Neural cell (in vitro differentiated cells): ENCODE measurements around the gene TRIM15. TPM values are rescaled to one million over a fixed set of nuclear protein-coding genes. Genes with fewer than 3 reads are reported as not detected.

ENCODE experiments used
- H2AFZ ChIP-seq: fragments of 200-600, 300-800 bp; sonication (generic), shearing (Covaris generic); 2 replicates; pipeline ENCODE4 v1.6.0; 2014; ENCODE audit warnings: low read depth, mild to moderate bottlenecking, antibody characterized with exemption, low read length, moderate library complexity
- H3F3A ChIP-seq: fragments of 200-600 bp; shearing (Covaris generic); 2 replicates; pipeline ENCODE4 v1.6.1; 2016; ENCODE audit warnings: mild to moderate bottlenecking, moderate library complexity, mixed read lengths, antibody characterized with exemption, low read length; ENCODE audit not compliant: insufficient read depth, poor library complexity, severe bottlenecking
- H3K27ac ChIP-seq: fragments of 200-600, 300-800 bp; sonication (generic), shearing (Covaris generic); 2 replicates; pipeline ENCODE4 v1.5.1; 2014; ENCODE audit warnings: mild to moderate bottlenecking, low read length, moderate library complexity
- H3K27me3 ChIP-seq: fragments of 300-800, 200-600 bp; sonication (generic), shearing (Covaris generic); 2 replicates; pipeline ENCODE4 v1.6.0; 2014; ENCODE audit warnings: mild to moderate bottlenecking, low read depth, low read length, moderate library complexity; ENCODE audit not compliant: insufficient read depth
- H3K36me3 ChIP-seq: fragments of 300-800, 200-600 bp; sonication (generic), shearing (Covaris generic); 2 replicates; pipeline ENCODE4 v1.5.1; 2014; ENCODE audit warnings: mild to moderate bottlenecking, antibody characterized with exemption, low read length, moderate library complexity; ENCODE audit not compliant: insufficient read depth
- H3K4me2 ChIP-seq: fragments of 300-800, 200-600 bp; sonication (generic), shearing (Covaris generic); 2 replicates; pipeline ENCODE4 v1.6.0; 2014; ENCODE audit warnings: mild to moderate bottlenecking, low read length
- H3K4me3 ChIP-seq: fragments of 300-800, 200-600 bp; sonication (generic), shearing (Covaris generic); 2 replicates; pipeline ENCODE4 v1.5.1; 2014; ENCODE audit warnings: mild to moderate bottlenecking, low read length, moderate library complexity
- H3K79me2 ChIP-seq: fragments of 200-600 bp; shearing (Covaris generic); replicated peaks from 2 replicates; pipeline ENCODE4 v1.6.0; 2014; ENCODE audit warnings: mild to moderate bottlenecking, low read length, moderate library complexity; ENCODE audit not compliant: insufficient read depth
- H3K9ac ChIP-seq: fragments of 300-800, 200-600 bp; sonication (generic), shearing (Covaris generic); 2 replicates; pipeline ENCODE4 v1.6.1; 2016; ENCODE audit warnings: mild to moderate bottlenecking, low read length, mixed read lengths
- H3K9me2 ChIP-seq: fragments of 200-600 bp; shearing (Covaris generic); 2 replicates; pipeline ENCODE4 v1.6.1; 2016; ENCODE audit warnings: mild to moderate bottlenecking, low read length, mixed read lengths; ENCODE audit not compliant: insufficient read depth
- H3K9me3 ChIP-seq: fragments of 200-600, 300-800 bp; sonication (generic), shearing (Covaris generic); 2 replicates; pipeline ENCODE4 v1.6.1; 2016; ENCODE audit warnings: mild to moderate bottlenecking, mixed run types, low read length, moderate library complexity, mixed read lengths
- H4K20me1 ChIP-seq: fragments of 200-600 bp; shearing (Covaris generic); 2 replicates; pipeline ENCODE4 v1.6.1; 2016; ENCODE audit warnings: mild to moderate bottlenecking, mixed run types; ENCODE audit not compliant: insufficient read depth
- EP300 ChIP-seq: fragments of 450-650 bp; conservative IDR thresholded peaks from 2 replicates; pipeline ENCODE4 v1.6.1; 2014; ENCODE audit warnings: antibody characterized with exemption, mild to moderate bottlenecking, moderate library complexity; ENCODE audit not compliant: poor library complexity, severe bottlenecking
- EZH2 ChIP-seq: fragments of 200-600, 300-800 bp; shearing (Covaris generic), sonication (generic); IDR thresholded peaks from 2 replicates; pipeline ENCODE4 v1.6.1; 2014; ENCODE audit warnings: antibody characterized with exemption, low read length, borderline replicate concordance, mild to moderate bottlenecking; ENCODE audit not compliant: insufficient read depth, poor library complexity, severe bottlenecking
- MXI1 ChIP-seq: fragments of 450-650 bp; conservative IDR thresholded peaks from 2 replicates; pipeline ENCODE4 v1.6.1; 2014; ENCODE audit warnings: antibody characterized with exemption, mild to moderate bottlenecking; ENCODE audit not compliant: poor library complexity, severe bottlenecking
- POLR2AphosphoS5 ChIP-seq: IDR thresholded peaks from 2 replicates; pipeline ENCODE4 v1.6.1; 2012
- RAD21 ChIP-seq: fragments of 450-650 bp; conservative IDR thresholded peaks from 2 replicates; pipeline ENCODE4 v1.6.1; 2014; ENCODE audit warnings: antibody characterized with exemption, mild to moderate bottlenecking, moderate library complexity
- SMC3 ChIP-seq: fragments of 450-650 bp; conservative IDR thresholded peaks from 2 replicates; pipeline ENCODE4 v1.6.1; 2014; ENCODE audit warnings: antibody characterized with exemption, mild to moderate bottlenecking, moderate library complexity; ENCODE audit not compliant: poor library complexity
- TAF1 ChIP-seq: IDR thresholded peaks from 2 replicates; pipeline ENCODE4 v1.6.1; 2012; ENCODE audit warnings: low read depth
- polyA plus RNA-seq: library from polyadenylated mRNA; depleted of rRNA; stranded (reverse); fragments of >200 nt; gene quantifications from 2 replicates; pipeline ENCODE4 v1.2.3, GENCODE V29; 2014
- TF ChIP-seq, protein P1 (sequence below): IDR thresholded peaks from 2 replicates; pipeline ENCODE4 v1.6.1; 2012; ENCODE audit warnings: borderline replicate concordance
- TF ChIP-seq, protein P2 (sequence below): fragments of 450-650 bp; IDR thresholded peaks from 2 replicates; pipeline ENCODE4 v1.5.1; 2014; ENCODE audit warnings: antibody characterized with exemption, mild to moderate bottlenecking, moderate library complexity; ENCODE audit not compliant: poor library complexity, severe bottlenecking

TRIM15 gene
- polyA plus RNA-seq, 1 donor from 2014 or later: not detected

DNA sequence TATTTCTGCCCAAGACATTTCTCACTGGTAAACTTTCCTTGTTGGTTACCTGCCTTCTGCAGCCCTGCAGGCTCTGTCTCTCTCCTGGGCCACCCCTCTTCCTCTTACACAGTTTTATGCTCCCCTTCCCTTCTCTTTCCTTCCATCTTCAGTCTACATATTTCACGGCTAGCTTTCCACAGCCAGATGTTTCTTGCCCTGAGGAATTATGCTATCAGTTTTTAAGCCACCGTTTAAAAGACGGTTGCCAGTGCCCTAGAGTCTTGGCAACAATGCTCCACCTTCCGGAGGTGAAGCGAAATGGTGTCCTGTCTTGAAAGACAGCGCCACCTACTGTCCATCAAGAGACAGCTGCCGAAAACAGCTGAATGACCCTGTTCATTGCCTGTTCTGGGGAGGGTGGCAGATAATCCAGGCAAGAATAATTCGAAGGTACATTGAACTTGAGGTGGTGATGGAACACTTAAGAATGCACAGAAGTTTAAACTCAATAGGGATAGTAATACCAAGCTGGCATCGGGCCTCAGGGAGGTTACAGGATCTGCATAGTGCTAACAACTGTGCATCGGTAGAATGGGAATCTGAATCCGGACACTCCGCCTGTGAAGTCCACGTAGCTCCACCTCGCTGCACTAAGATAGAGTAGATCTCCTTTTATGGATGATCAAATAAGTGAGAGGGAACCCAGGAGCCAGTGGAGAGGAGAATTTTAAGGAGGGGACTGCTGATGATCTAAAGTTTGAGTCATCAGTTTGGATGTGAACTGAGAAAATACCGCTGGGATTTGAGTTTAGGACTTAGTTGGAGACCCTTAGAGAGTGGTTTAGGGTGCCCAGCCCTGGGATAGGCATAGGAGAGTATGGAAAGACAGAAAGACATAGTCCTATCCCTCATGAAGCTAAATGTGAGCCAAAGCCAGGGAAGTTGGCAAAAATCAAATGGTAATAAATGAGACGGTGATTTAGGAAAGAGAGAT is 32.2 kb upstream of the TRIM15 start:
- H3K36me3 ChIP-seq: no peaks in the 10 kb centered on the region
- H2AFZ ChIP-seq: no peak overlapping the region
- no peaks in the 10 kb centered on the region for H3F3A ChIP-seq
- H3K4me2 ChIP-seq: no peak overlapping the region
- H3K9me2 ChIP-seq: no peaks in the 10 kb centered on the region
- H3K27me3 ChIP-seq: peaks cover 48% of the 10 kb centered on the region
- no peak overlapping the region for H3K4me3 ChIP-seq
- no peak overlapping the region for H3K27ac ChIP-seq
- H3K9ac ChIP-seq: no peak overlapping the region
- no peaks in the 10 kb centered on the region for H3K9me3 ChIP-seq
- TF ChIP-seq, protein P1, sequence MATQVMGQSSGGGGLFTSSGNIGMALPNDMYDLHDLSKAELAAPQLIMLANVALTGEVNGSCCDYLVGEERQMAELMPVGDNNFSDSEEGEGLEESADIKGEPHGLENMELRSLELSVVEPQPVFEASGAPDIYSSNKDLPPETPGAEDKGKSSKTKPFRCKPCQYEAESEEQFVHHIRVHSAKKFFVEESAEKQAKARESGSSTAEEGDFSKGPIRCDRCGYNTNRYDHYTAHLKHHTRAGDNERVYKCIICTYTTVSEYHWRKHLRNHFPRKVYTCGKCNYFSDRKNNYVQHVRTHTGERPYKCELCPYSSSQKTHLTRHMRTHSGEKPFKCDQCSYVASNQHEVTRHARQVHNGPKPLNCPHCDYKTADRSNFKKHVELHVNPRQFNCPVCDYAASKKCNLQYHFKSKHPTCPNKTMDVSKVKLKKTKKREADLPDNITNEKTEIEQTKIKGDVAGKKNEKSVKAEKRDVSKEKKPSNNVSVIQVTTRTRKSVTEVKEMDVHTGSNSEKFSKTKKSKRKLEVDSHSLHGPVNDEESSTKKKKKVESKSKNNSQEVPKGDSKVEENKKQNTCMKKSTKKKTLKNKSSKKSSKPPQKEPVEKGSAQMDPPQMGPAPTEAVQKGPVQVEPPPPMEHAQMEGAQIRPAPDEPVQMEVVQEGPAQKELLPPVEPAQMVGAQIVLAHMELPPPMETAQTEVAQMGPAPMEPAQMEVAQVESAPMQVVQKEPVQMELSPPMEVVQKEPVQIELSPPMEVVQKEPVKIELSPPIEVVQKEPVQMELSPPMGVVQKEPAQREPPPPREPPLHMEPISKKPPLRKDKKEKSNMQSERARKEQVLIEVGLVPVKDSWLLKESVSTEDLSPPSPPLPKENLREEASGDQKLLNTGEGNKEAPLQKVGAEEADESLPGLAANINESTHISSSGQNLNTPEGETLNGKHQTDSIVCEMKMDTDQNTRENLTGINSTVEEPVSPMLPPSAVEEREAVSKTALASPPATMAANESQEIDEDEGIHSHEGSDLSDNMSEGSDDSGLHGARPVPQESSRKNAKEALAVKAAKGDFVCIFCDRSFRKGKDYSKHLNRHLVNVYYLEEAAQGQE: no peak
- TF ChIP-seq RAD21 (peak; percentile 93), SMC3 (peak; percentile 99), POLR2AphosphoS5 (peak; percentile 12), EZH2 (no peak), EP300 (no peak), MXI1 (no peak), TAF1 (no peak)
- TF ChIP-seq, protein P2, sequence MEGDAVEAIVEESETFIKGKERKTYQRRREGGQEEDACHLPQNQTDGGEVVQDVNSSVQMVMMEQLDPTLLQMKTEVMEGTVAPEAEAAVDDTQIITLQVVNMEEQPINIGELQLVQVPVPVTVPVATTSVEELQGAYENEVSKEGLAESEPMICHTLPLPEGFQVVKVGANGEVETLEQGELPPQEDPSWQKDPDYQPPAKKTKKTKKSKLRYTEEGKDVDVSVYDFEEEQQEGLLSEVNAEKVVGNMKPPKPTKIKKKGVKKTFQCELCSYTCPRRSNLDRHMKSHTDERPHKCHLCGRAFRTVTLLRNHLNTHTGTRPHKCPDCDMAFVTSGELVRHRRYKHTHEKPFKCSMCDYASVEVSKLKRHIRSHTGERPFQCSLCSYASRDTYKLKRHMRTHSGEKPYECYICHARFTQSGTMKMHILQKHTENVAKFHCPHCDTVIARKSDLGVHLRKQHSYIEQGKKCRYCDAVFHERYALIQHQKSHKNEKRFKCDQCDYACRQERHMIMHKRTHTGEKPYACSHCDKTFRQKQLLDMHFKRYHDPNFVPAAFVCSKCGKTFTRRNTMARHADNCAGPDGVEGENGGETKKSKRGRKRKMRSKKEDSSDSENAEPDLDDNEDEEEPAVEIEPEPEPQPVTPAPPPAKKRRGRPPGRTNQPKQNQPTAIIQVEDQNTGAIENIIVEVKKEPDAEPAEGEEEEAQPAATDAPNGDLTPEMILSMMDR: peak; percentile 100
- no peaks in the 10 kb centered on the region for H4K20me1 ChIP-seq
- H3K79me2 ChIP-seq: no peaks in the 10 kb centered on the region

DNA sequence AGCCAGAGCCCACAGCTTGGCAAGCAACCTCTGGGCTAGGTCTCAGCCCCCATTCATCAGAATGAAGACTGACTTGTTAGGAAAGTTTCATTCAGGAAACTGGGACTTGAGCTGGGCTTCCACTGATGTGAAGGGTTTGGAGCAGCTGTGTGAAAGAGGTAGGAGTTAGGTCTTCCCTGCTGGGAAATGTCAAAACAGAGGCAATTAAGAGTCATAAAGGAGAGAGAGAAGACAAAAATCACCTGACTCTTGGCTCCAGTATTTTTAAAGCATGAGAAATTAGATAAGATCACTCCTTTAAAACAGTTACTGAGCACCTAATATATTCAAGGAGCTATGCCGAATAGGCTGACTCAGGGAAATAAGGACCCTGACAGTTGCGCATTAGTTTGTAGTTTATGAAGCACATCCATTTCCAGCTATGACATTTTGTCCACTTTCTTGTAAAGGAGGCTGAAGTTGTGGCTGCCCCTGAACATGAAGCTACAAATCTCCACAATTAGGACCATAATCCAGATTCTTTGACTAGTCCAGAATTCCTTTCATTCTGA is 31.3 kb upstream of the TRIM15 start:
- no peak for TF ChIP-seq EP300
- TF ChIP-seq MXI1: no peak
- TF ChIP-seq TAF1: no peak
- TF ChIP-seq, protein P2: no peak
- no peak for TF ChIP-seq POLR2AphosphoS5
- no peak for TF ChIP-seq SMC3
- TF ChIP-seq, protein P1: no peak
- no peak for TF ChIP-seq EZH2
- no peak for TF ChIP-seq RAD21
- Histone ChIP-seq H3K79me2 (no peaks in the 10 kb centered on the region), H3K27me3 (peaks cover 39% of the 10 kb centered on the region), H3K9me2 (no peaks in the 10 kb centered on the region), H3F3A (no peaks in the 10 kb centered on the region), H3K27ac (no peak overlapping the region), H2AFZ (no peak overlapping the region), H3K9ac (no peak overlapping the region), H3K4me2 (no peak overlapping the region), H3K4me3 (no peak overlapping the region), H3K36me3 (no peaks in the 10 kb centered on the region), H3K9me3 (no peaks in the 10 kb centered on the region), H4K20me1 (no peaks in the 10 kb centered on the region)
